Activated T-cell treated with anti-CD3 and anti-CD28 coated beads, Interleukin-2, amount 50 U/mL, for 1 hour (primary cell): Measurements from ENCODE around the gene TP53.
A peak's percentile ranks its signal among the peaks of the same experiment; 100 is the strongest.
"Not testable (repeated sequence)": the region's sequence is repeated elsewhere in the genome, so short reads cannot be mapped to it uniquely, and the experiment has no call there.

ENCODE experiments used
- DNase-seq: peaks from one replicate; pipeline ENCODE4 v3.0.0-alpha.2; 2020

The TP53 gene

DNA sequence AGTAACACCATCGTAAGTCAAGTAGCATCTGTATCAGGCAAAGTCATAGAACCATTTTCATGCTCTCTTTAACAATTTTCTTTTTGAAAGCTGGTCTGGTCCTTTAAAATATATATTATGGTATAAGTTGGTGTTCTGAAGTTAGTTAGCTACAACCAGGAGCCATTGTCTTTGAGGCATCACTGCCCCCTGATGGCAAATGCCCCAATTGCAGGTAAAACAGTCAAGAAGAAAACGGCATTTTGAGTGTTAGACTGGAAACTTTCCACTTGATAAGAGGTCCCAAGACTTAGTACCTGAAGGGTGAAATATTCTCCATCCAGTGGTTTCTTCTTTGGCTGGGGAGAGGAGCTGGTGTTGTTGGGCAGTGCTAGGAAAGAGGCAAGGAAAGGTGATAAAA is 14.1 kb downstream of the TP53 start:
- DNase-seq: peak; percentile 38

DNA sequence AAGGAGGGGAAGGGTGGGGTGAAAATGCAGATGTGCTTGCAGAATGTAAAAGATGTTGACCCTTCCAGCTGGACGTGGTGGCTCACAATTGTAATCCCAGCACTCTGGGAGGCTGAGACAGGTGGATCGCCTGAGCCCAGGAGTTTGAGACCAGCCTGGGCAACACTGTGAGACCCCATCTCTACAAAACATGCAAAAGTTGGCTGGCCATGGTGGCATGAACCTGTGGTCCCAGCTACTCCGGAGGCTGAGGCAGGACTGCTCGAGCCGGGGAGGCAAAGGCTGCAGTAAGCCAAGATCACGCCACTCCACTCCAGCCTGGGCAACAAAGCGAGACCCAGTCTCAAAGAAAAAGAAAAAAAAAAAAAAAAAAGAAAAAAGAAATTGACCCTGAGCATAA is 18.8 kb downstream of the TP53 start:
- DNase-seq: no peak

DNA sequence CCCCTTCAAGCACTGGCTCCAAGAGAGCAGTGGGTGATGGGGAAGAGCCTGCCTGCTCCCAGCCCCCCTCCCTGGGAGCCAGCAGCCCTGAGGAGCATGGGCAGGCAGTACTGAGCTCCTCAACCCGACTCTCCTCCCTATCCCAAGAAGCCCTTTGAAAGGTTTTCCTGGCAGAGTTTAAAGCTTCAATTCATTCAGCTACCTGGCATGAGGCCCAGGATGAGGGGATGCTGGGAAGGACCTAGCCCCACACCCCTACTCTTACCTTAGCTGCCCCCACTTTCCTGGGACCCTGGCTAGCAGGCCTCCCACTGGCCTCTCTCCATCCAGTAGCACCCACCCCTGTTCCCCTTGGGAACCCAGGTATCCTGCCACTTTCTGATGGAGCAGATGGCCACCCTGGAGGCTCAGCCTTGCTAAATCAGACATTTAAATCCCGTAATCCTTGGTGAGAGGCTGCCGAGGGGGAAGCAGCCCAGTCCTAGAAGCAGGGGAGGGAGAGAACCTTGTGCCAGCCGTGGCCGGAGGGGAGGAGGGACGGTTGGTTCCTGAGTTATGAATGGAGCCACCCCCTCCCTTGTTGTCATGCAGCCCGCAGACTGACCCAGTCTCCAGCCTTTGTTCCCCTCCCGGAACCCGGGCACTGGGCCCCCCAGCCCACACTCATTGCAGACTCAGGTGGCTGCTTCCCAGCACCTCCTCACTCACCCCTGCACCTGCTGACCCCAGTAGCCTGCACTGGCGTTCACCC is 19.5 kb downstream of the TP53 start:
- no peak for DNase-seq

- DNase-seq: no peak
Measured at GRCh38 chr17:7656958-7657609, 30.2 kb downstream of the TP53 start.

GRCh38 chr17:7655541-7655840 is 31.8 kb downstream of the TP53 start:
- DNase-seq: no peak

DNA sequence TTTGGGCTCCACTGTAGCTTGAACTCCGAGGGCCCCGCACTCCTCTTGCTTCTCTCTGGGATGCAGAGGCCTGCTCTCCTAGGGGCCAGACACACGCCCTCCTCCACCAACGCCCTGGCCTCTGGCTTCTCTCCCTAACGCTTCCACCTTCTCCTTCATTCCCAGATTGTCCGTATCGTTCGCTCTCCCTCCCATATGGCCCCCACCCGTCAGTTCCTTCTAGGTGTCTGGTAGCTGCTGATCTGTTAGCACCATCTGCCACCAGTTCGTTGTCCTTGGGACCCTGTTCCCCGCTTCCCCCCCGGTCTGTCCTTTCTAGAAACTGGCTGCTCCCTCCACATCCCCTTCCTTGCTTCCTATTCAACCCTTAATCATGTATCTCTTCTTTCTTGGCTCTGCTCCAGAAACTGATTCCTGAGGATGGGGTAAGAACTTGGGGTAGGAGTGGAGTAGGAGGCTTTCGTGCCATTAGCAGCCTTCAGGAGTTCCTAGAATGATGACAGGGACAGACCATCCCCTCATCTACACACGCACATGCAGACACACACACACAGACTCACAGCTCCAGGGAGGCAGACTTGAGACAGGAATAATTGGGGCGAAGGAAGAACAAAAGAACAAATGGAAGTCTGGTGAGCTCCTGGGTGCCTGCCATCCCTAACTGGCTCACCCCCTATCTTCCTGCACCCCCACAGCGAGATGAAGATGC is 32.3 kb downstream of the TP53 start:
- DNase-seq: no peak

DNA sequence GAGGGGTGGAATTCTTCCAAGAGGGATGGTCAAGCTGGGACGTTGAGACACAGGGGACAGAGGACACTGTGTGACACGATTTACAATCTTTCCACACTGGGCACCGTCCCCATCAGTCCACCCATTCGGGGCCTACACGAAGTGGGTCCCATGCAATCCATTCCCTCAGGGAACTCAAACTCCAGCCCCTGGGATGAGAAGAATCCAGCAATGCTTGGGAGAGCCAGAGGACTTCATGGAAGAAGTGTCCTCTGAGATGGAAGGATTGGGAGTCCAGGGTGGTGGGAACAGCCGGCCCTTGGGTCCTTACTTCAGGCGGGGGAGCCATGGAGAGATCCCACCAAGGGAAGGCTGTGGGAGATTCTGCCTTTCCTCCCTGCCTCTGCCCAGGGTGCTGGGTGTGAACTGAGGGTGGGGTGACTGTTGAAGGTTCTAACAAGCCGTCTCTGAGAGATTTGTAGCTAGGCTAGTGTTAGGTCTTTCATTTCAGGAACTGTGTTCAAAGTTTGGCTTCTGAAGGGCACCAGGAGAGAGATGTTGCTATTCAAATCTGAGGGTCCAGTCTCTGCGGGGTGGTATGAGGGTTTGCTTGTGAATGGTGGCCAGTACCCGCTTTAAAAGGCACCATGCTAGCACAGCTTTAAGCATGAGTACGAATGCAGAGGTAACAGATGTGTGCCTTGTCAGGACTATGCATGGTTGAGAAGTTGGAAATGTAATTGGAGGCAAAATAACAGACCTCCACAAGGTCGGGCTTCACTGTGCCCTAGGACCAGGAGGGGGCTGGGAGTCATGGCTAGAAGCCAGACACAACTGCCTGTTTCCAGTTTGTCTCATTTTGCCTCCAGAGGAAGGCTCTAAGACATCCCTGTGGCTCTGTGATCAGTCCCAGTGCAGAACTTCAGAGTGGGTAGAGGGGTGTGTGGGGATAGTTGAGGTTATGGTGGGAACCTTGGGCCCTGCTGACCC is 34.6 kb downstream of the TP53 start:
- no peak for DNase-seq

- peak; percentile 31 for DNase-seq
Measured at GRCh38 chr17:7651665-7652387, 35.5 kb downstream of the TP53 start.

GRCh38 chr17:7651097-7651664 is 36.1 kb downstream of the TP53 start:
- no peak for DNase-seq

GRCh38 chr17:7650509-7651096 is 36.7 kb downstream of the TP53 start, which contains the start of gene ATP1B2:
Gene ATP1B2, plus strand, starts transcription at chr17:7650926. Its CDS starts 593 bp downstream, at chr17:7651519.
- peak; percentile 80 for DNase-seq

GRCh38 chr17:7647018-7647417 is 40.3 kb downstream of the TP53 start:
- DNase-seq: no peak

DNA sequence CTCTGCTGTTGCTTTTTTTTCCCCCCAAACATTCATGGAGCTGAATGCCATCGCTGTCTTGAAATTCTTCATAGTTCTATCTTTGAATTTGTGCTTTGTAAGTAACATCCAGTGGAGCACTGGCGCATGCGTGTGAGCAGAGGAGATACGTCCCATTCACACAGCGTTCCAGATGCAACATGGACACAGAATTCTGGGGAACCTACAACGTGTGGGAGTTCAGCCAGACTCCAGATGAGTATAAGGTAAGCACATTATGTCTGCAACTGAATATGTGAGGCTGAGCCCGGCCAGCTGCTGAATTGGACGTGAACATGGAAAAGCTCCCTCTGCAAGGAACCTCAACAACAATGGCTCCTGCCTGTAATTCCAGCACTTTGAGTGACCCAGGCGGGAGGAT is 40.8 kb downstream of the TP53 start:
- DNase-seq: no peak

DNA sequence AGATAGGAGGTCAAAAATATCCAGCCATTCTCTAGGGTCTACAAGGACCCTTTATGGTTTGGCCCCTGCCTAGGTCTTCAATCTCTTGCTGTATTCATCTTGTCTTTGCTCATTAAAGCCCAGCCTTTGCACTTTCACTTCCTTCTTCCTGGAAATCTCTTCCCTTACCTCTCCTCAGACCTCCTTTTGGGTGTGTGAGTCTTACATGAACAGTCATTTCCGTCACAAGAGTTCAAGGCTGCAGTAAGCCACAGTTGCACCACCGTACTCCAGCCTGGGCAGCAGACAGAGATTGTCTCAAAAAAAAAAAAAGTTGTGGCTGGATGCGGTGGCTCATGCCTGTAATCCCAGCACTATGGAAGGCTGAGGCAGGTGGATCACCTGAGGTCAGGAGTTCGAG is 42.5 kb downstream of the TP53 start:
- no peak for DNase-seq

DNA sequence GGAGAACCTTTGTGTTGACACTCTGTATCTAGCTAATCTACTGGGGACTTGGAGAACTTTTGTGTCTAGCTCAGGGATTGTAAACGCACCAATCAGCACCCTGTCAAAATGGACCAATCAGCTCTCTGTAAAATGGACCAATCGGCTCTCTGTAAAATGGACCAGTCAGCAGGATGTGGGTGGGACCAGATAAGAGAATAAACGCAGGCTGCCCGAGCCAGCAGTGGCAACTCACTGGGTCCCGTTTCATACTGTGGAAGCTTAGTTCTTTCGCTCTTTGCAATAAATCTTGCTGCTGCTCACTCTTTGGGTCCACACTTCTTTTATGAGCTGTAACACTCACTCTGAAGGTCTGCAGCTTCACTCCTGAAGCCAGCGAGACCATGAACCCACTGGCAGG is 45.7 kb downstream of the TP53 start:
- DNase-seq: not testable (repeated sequence)

DNA sequence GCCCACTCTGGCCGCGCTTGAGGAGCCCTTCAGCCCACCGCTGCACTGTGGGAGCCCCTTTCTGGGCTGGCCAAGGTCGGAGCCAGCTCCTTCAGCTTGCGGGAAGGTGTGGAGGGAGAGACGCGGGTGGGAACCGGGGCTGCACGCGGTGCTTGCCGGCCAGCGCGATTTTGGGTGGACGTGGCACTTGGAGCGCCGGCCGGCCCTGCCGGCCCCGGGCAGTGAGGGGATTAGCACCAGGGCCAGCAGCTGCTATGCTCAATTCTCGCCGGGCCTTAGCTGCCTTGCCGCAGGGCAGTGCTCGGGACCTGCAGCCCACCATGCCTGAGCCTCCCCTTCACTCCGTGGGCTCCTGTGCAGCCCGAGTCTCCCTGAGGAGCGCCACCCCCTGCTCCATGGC is 46.5 kb downstream of the TP53 start:
- DNase-seq: no peak

- DNase-seq: no peak
Measured at GRCh38 chr17:7636163-7636562, 51.1 kb downstream of the TP53 start.

DNA sequence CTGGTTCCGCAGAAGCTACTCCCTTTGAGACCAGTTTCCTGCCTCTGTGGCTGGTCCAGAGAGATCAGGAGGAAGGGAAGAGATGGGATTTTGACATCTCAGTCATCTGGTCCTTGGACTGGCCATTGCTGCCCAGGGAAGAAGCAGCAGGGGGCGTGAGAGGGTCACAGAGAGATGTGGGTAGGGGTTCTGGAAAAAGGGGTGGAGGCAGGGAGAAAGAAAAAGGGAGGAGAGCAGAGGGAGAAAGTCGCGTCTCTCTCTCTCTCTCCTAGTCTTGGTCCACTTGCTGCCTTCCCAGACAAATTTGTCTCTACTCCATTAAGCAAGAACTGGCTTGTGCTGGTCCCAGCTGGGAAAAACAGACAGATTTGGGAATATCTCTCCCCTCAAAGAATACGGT is 52.9 kb downstream of the TP53 start:
- DNase-seq: no peak

DNA sequence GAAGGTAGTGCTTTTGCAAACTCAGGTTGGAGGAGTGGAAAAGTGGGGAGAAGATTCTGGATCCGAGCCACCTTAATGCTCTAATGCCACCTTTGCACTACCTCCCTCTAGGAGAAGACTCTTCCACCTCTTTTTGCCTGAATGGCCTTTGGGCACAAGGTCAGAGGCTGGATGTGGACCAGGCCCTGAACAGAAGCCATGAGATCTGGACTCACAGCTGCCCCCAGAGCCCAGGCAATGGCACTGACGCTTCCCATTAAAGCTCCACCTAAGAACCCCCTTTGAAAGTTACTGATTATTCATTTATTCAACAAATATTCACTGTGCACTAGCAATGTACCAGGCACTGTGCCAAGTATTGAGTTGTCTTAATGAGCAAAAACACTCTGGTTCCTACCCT is 54.2 kb downstream of the TP53 start:
- DNase-seq: no peak

DNA sequence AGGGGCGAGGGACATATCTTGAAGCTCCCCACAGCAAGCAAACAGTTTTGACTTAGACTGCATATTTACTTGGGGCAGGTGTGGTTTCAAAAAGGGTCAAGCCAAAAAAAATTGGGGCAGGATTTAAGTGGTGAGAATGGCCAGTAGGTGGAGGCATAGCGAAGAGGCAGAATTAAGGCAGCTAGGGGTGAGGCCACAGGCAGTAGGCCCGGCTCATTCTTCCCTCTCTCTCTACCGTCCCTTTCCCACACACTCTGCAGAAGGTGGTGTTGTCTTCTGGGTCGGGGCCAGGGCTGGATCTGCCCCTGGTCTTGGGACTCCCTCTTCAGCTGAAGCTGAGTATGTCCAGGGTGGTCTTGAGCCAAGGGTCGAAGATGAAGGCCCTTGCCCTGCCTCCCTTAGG is 54.8 kb downstream of the TP53 start:
- no peak for DNase-seq

DNA sequence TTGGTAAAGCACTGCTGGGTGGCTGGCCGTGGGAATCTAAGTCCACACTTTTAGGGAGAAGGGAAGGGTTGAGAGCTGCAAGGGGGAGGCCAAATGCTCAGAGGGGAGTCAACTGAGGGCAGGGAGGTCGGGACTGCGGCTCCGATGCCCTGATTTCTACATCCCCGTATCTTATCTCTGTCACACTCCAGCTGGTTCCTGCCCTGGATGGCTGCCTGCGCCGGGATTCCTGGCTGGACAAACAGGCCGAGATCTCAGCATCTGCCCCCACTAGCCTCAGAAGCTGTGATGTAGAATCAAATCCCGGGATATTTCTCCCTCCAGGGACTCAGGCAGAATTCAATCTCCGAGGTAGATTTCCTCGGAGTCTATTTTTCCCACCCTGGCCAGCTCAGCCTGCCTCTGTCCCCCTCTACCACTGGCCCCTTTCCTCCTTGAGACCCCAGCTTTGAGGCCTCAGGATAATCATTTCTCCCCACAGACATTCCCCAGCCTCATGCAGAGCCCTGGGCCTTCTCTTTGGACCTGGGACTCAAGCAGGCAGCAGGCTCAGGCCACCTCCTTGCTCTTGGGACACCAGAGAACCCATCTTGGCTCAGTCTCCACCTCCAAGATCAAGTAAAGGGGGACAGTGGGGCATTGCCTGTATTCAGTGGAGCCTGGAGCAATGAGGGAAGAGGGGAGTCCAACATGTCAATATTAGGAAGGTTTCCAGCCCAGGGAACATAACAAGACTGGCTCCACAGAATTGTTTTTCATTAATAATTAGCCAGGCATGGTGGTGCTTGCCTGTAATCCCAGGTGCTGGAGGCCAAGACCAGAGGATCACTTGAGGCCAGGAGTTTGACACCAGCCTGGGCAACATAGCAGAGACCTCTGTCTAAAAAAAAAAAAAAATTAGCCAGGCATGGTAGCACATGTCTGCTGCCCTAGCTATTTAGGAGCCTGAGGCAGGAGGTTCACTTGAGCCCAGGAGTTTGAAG is 55.6 kb downstream of the TP53 start:
- DNase-seq: no peak
